ENCODE data around the gene VPS35.
"Not testable (repeated sequence)": the region's sequence is repeated elsewhere in the genome, so short reads cannot be mapped to it uniquely, and the experiment has no call there.

The VPS35 gene

DNA sequence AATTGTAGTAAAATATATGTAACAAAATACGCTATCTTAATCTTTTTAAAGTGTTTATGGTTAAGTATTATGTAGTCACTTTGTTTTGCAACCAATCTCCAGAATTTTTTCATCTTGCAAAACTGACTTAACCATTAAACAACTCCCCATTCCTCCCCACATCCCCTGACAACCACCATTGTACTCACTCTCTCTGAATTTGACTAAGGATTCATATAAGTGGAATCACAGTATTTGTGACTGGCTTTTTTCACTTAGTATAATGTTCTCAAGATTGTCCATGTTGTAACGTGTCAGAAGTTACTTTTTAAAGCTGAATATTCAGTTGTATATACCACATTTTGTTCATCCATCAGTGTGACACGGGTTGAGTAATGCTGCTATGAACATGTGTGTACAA is 11.1 kb upstream of the VPS35 start:
- no peaks in the 10 kb centered on the region for H3K27me3 ChIP-seq (ENCODE audit: low read depth)
- DNase-seq (ENCODE audit: low spot score in 2 of 2) = no peak
- H3K4me3 ChIP-seq = no peak overlapping the region
- peaks cover 52% of the 10 kb centered on the region for H3K36me3 ChIP-seq (replicated peaks)
- H3K9me3 ChIP-seq = no peaks in the 10 kb centered on the region
- no peaks in the 10 kb centered on the region for H3K4me1 ChIP-seq
- in situ Hi-C loops (cut with MboI; ENCODE audit: low sequenced_read_pairs) = no loop called here

DNA sequence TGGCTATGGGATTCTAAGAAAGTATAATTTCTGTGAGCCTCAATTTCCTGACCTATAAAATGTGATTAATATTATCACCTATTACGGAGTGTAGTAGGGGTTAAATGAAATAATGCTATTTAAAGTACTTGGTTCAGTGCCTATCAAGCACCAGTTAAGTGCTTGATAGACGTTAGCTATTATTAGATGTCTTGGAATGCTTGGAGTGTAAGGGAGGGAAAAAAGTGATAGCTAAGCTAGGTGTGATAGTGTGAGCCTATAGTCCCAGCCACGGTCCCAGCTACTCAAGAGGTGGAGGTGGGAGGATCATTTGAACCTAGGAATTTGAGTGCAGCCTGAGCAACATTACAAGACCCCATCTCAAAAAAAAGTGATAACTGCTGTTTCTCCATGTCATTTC is 8.0 kb upstream of the VPS35 start:
- in situ Hi-C loops (cut with MboI; ENCODE audit: low sequenced_read_pairs) = no loop called here
- Histone ChIP-seq H3K27me3 (ENCODE audit: low read depth) (no peaks in the 10 kb centered on the region), H3K4me1 (no peaks in the 10 kb centered on the region; the same call in 1 of the 2 replicates), H3K36me3 (replicated peaks) (peaks cover 70% of the 10 kb centered on the region), H3K4me3 (no peak overlapping the region), H3K9me3 (no peaks in the 10 kb centered on the region)
- no peak for DNase-seq (ENCODE audit: low spot score in 2 of 2)

DNA sequence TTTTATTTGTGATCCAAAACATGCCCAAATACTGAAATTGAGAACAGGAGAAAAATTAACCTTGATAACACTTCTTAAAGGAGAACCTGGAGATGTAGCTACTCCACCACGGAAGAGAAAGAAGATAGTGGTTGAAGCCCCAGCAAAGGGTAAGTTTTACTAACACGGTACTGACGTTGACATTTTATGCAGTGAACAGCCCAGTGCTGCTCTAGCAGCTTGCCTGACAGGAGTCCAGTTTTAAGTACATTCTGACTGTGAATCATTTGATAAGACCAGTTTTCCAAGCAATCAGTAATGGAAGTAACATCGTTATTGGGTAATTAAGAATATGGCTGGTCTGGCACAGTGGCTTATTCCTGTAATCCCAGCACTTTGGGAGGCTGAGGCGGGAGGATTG is 7.0 kb upstream of the VPS35 start:
- no peak overlapping the region for H3K4me3 ChIP-seq
- peaks cover 77% of the 10 kb centered on the region for H3K36me3 ChIP-seq (replicated peaks)
- H3K4me1 ChIP-seq = peaks cover 4% of the 10 kb centered on the region
- no peak for DNase-seq (ENCODE audit: low spot score in 2 of 2)
- no peaks in the 10 kb centered on the region for H3K9me3 ChIP-seq
- H3K27me3 ChIP-seq (ENCODE audit: low read depth) = no peaks in the 10 kb centered on the region
- in situ Hi-C loops (cut with MboI; ENCODE audit: low sequenced_read_pairs) = no loop called here

DNA sequence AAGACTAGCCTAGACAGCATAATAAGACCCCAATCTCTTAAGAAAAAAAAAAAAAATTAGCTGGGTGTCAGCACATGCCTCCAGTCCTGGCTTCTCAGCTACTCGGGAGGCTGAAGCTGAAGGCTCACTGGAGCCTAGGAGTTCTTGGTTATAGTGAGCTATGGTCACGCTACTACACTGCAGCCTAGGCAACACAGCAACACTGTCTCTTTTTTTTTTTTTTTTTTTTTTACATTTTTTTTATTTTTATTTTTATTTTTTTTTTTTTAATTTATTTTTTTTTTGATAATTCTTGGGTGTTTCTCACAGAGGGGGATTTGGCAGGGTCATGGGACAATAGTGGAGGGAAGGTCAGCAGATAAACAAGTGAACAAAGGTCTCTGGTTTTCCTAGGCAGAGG is 4.6 kb upstream of the VPS35 start:
- no peak for DNase-seq (ENCODE audit: low spot score in 2 of 2)
- Histone ChIP-seq H3K9me3 (no peaks in the 10 kb centered on the region), H3K4me3 (no peak overlapping the region), H3K4me1 (peaks cover 4% of the 10 kb centered on the region), H3K27me3 (ENCODE audit: low read depth) (no peaks in the 10 kb centered on the region), H3K36me3 (replicated peaks) (peaks cover 61% of the 10 kb centered on the region)
- in situ Hi-C loops (cut with MboI; ENCODE audit: low sequenced_read_pairs) = no loop called here

DNA sequence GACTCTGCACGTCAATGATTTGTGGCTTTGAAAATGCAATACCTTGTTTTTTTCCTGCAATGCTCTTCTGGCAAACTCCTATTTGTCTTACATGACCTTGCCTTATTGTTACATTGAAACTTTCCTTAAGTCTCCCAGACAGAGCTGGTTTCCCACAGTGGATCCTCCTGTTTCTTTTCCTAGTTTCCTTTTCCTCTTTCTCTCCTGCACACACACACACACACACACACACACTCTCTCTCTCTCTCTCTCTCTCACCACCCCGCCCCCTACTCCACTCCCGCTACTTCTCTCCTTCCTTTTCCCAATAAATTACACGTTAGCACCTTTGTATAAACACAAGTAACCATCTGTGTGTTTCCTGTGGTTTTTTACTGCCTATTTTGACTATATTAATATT is 2.7 kb upstream of the VPS35 start:
- peak overlapping the region; percentile 90 for H3K4me3 ChIP-seq
- in situ Hi-C loops (cut with MboI; ENCODE audit: low sequenced_read_pairs) = no loop called here
- peaks cover 42% of the 10 kb centered on the region for H3K36me3 ChIP-seq (replicated peaks)
- peaks cover 10% of the 10 kb centered on the region for H3K4me1 ChIP-seq
- DNase-seq (ENCODE audit: low spot score in 2 of 2) = no peak
- H3K9me3 ChIP-seq = no peaks in the 10 kb centered on the region
- no peaks in the 10 kb centered on the region for H3K27me3 ChIP-seq (ENCODE audit: low read depth)

DNA sequence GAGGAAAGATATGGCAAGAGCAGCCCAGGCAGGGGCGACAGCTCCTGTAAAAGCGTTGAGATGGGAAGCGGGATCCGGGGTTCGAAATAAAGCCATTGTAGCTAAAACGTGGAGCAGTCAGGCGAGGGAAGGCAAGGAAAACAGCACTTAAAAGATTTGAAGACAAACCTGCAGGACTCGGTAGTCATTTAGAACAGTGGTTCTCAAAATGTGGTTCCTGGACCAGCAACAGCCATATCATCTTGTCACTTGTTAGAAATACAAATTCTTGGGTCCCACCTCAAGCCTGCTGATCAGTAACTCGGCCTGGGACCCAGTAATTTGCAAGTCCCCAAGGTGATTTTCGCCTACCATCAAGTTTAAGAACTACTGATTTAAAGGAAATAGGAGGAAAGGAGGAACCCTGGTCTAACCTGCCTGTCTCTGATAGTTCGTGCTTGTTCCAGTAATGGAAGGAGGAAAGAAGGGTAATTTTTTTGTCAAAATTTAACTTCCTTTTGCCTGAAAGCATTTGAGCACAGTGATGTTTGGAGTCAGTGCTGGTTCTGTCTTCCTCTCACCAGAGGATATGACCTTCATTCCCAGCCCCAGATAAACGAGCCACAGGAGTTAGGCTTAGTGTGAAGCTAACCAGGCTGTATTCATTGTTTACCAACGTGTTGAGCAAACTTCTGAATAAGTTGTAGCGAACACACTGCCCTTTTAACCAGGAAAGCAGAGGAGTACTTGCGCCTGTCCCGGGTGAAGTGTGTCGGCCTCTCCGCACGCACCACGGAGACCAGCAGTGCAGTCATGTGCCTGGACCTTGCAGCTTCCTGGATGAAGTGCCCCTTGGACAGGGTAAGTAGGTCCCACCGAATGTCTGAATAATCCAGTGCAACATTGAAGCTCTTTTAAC is 1.6 kb upstream of the VPS35 start:
- Histone ChIP-seq H3K4me3 (peak overlapping the region; percentile 90), H3K4me1 (peaks cover 22% of the 10 kb centered on the region), H3K27me3 (ENCODE audit: low read depth) (no peaks in the 10 kb centered on the region), H3K36me3 (replicated peaks) (peaks cover 30% of the 10 kb centered on the region), H3K9me3 (no peaks in the 10 kb centered on the region)
- peak in 1 of 2 experiments; percentile 34 for DNase-seq (ENCODE audit: low spot score in 2 of 2)
- in situ Hi-C loops (cut with MboI; ENCODE audit: low sequenced_read_pairs) = no loop called here

DNA sequence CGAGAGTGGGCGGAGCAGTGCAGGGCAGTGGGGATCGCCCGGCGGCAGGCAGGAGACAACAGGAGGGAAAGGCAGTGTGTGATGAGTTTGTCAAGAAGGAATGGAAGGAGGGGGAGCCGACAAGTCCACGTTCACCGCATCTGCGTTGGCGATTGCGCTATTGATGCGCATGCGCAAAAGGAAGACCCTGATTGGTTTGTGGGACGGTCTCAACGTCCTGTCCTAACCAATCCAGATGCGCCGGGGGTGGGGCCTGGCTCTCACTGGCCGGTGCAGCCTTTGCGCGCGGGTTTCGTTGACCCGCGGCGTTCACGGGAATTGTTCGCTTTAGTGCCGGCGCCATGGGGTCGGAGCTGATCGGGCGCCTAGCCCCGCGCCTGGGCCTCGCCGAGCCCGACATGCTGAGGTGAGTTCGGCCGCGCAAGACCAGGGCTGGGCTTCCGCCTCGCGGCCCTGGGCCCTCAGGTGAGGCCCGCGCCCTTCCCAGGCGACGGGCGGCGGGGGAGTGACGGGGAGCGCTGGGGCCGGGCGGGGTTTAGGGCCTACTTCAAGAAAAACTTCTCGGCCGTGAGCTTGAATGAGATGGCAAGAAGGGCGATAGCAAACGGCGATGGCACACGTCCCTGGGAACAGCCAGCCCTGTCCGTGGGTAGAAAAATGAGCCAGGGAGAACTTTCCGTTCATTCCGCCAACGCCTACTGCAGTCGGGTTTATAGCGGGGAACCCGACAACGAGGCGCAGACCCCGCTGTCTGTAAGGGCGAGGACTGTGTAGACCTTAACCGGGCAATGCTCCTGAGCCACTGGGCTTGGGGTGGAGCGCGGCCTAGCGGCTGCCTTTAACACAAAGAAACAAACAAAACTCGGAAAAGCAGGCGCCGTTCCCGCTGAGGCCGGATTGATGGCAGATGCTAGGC is 645 bp upstream of the VPS35 start, which contains the start of gene ORC6:
Gene ORC6, plus strand, starts transcription at position 295 of the 916 bp plus-strand sequence. Its CDS starts 47 bp downstream, at position 342.
- H3K4me1 ChIP-seq = peaks cover 30% of the 10 kb centered on the region
- in situ Hi-C loops (cut with MboI; ENCODE audit: low sequenced_read_pairs) = no loop called here
- DNase-seq (ENCODE audit: low spot score in 2 of 2) = peak; percentile 91 to 99
- no peaks in the 10 kb centered on the region for H3K27me3 ChIP-seq (ENCODE audit: low read depth)
- no peaks in the 10 kb centered on the region for H3K9me3 ChIP-seq
- peak within 1 kb of the TSS; percentile 90 for H3K4me3 ChIP-seq
- H3K36me3 ChIP-seq (replicated peaks) = peaks cover 21% of the 10 kb centered on the region

DNA sequence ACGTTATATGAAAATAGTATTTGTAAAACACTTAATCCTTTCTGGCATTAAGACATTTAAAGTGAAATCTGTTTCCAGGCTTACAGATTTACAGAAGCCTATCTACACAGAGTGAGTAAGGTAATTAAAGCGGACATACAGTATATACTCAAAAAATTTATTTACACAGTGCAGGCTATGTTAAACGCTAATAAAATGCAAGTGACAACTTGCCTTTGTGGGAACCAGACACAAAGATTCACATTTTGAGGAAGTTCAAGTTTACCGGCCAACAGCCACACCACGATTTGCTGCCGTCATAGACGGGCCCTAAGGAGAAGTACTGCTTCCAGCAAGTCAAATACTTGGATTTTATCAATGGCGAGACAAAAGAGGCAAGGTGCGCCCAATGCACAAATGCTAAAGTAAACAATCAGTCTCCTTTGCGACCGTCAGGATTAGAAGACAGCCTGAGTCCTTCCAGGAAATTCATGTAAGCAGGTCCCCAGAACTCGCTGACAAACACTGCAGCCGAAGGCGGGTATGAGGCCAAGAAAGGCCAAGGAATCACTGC is 801 bp downstream of the VPS35 start:
- in situ Hi-C loops (cut with MboI; ENCODE audit: low sequenced_read_pairs) = no loop called here
- H3K9me3 ChIP-seq = no peaks in the 10 kb centered on the region
- peak overlapping the region; percentile 90 for H3K4me3 ChIP-seq
- DNase-seq (ENCODE audit: low spot score in 2 of 2) = peak in 1 of 2 experiments; percentile 70
- H3K27me3 ChIP-seq (ENCODE audit: low read depth) = no peaks in the 10 kb centered on the region
- H3K36me3 ChIP-seq (replicated peaks) = peaks cover 17% of the 10 kb centered on the region
- peaks cover 30% of the 10 kb centered on the region for H3K4me1 ChIP-seq

DNA sequence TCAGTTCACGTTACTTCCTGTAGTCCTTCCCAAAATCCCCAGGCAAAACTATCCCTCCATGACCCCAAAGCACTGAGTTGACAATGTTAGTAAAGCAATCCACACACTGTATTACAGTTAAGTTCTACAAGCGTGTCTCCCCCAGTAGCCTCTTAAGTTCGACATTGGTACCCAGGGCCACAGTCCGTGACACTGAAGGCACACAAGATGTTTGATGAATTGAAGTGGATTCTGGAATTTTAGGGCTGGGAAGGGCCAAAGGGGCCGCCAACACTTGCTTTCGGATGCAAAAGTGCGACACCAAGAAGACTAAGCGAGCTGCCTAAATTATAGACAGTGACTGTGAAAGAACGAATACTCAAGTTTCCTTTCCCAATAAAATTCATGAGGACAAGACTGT is 1.5 kb downstream of the VPS35 start:
- peak overlapping the region; percentile 90 for H3K4me3 ChIP-seq
- H3K27me3 ChIP-seq (ENCODE audit: low read depth) = no peaks in the 10 kb centered on the region
- H3K9me3 ChIP-seq = no peaks in the 10 kb centered on the region
- H3K36me3 ChIP-seq (replicated peaks) = peaks cover 12% of the 10 kb centered on the region
- H3K4me1 ChIP-seq = peaks cover 30% of the 10 kb centered on the region
- in situ Hi-C loops (cut with MboI; ENCODE audit: low sequenced_read_pairs) = no loop called here
- DNase-seq (ENCODE audit: low spot score in 2 of 2) = peak in 1 of 2 experiments; percentile 10

DNA sequence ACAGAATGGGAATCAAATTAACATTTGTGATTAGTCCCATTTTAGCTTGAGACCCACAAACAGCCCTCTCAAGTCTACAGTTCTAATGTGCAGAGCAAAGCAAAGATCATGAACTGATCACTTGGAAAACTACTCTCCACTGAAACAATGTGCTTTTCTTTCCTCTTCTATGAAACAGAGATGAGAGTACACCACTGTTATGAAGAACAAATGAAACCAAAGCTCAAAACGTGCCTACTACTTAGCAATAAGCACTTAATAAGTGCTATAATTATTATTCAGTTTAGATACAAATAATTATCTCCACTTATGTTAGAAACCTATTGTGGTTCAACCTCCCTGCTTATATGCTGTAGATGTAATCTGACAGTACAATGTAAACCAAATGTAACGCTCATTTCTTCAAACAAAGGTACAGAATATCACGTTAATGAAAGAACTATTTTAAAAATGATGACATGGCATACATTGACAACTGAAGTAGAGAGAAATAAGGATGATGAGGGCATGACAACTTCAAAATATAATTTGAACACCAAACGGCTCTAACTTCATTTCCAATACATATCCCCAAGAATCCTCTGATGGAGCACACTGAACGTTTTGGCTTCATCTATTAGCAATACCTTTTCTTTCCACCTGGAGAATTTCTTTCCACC is 2.0 kb downstream of the VPS35 start:
- Histone ChIP-seq H3K4me1 (peaks cover 30% of the 10 kb centered on the region), H3K4me3 (peak overlapping the region; percentile 90)
- in situ Hi-C loops (cut with MboI; ENCODE audit: low sequenced_read_pairs) = no loop called here

DNA sequence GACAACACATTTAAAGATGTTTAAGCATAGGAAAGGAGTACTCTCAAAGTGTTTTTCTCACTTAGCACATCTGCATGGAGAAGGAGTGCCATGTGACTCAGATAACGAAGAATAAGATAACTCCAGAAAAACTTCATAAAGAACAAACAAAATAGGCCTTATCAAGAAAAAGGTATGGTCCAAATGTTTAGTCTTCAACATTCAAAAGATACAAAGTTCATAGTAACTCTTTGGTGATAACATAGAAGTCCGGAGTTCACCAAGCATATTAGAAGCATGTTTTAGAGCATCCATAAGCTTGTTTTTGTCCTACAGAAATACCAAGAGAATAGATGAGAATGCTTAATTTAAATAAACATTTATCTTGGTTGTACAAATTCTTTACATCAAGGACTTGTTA is 7.1 kb downstream of the VPS35 start:
- in situ Hi-C loops (cut with MboI; ENCODE audit: low sequenced_read_pairs); H3K27me3 ChIP-seq (ENCODE audit: low read depth); H3K9me3 ChIP-seq; DNase-seq (ENCODE audit: low spot score in 2 of 2); H3K4me3 ChIP-seq: not testable (repeated sequence)
- H3K36me3 ChIP-seq (replicated peaks) = peaks cover 19% of the 10 kb centered on the region
- H3K4me1 ChIP-seq = peaks cover 22% of the 10 kb centered on the region

More for the DNA sequence above, 2.0 kb downstream of the VPS35 start:
- Histone ChIP-seq H3K9me3 (no peaks in the 10 kb centered on the region), H3K36me3 (replicated peaks) (peaks cover 7% of the 10 kb centered on the region), H3K27me3 (ENCODE audit: low read depth) (no peaks in the 10 kb centered on the region)
- no peak for DNase-seq (ENCODE audit: low spot score in 2 of 2)

DNA sequence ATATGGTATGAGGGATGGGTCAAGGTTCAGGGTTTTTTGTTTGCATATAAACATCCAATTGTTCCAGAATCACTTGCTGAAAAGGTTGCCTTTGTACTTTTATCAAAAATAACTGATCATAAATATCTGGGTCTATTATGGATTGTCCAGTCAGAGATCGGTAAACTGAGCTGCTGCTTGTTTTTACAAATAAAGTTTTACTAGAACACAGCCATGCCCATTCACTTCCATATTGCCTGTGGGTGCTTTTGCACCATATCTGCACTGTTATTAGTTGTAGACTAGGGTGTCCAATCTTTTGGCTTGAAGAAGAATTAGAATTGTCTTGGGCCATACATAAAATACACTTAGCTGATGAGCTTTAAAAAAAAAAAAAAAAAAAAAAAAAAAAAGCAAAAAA is 11.0 kb downstream of the VPS35 start:
- H3K4me3 ChIP-seq; H3K9me3 ChIP-seq; H3K4me1 ChIP-seq; H3K27me3 ChIP-seq (ENCODE audit: low read depth); DNase-seq (ENCODE audit: low spot score in 2 of 2); in situ Hi-C loops (cut with MboI; ENCODE audit: low sequenced_read_pairs): not testable (repeated sequence)
- H3K36me3 ChIP-seq (replicated peaks) = peaks cover 38% of the 10 kb centered on the region

DNA sequence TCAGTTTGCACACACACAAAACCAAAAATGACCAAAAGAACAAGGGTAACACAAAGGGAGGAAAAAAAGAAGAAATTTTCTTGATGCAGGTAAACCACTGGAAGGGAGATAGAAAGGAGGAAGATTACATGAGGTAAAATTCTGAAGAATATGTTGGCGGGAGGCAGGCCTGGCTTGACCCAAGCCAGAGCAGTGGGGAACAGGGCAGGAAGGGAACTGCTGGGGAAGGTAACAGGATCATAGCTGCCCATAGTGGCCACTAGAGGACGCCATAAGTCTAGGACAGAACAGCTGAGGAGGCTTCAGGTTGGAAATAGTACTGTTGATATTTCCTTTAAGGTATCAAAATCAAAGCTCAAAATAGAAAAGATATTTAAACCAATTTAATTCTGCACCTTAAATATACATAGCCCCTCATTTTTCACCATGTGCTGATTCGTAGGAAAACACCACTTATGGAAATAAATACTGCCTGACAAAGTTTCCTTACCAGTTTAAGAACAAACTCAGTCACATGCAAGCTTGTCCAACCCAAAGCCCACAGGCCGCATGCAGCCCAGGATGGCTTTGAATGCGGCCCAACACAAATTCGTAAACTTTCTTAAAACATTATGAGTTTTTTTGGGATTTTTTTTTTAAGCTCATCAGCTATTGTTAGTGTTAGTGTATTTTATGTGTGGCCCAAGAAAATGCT is 15.5 kb downstream of the VPS35 start:
- Histone ChIP-seq H3K4me1 (no peaks in the 10 kb centered on the region), H3K4me3 (no peak overlapping the region), H3K36me3 (replicated peaks) (peaks cover 53% of the 10 kb centered on the region), H3K27me3 (ENCODE audit: low read depth) (no peaks in the 10 kb centered on the region), H3K9me3 (no peaks in the 10 kb centered on the region)
- DNase-seq (ENCODE audit: low spot score in 2 of 2) = peak; percentile 57 to 66
- in situ Hi-C loops (cut with MboI; ENCODE audit: low sequenced_read_pairs) = no loop called here
